TTC549 (cell line): Measurements from ENCODE around the gene CDIP1.

Experiments
- FAIRE-seq: peaks from 2 replicates; lab custom pipeline; 2012; peaks lifted over from hg19 to GRCh38; lab: Jason Lieb, UNC

CDIP1 gene

DNA sequence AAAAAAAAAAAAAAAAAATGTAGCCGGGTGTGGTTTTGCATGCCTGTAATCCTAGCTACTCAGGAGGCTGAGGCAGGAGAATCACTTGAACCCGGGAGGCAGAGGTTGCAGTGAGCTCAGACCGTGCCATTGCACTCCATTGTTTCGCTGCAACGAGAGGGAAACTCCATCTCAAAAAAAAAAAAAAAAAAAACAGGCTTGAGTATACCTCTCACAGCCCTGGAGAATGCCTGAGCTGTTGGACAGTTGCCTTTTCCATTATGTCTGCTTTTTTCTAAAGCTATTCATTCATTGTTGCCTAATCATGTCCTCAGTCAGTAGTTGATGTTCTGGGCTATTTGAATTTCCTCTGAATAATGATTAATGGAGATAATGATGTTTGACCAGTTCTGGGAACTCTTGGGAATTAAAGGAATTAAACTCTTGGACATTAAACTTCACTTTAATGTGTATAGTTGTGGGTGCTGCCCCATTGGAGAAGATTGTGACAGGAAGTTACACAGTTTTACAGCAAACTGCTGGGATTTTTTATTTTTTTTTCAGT lies 50.5 kb downstream of the CDIP1 start:
- no peak for FAIRE-seq

DNA sequence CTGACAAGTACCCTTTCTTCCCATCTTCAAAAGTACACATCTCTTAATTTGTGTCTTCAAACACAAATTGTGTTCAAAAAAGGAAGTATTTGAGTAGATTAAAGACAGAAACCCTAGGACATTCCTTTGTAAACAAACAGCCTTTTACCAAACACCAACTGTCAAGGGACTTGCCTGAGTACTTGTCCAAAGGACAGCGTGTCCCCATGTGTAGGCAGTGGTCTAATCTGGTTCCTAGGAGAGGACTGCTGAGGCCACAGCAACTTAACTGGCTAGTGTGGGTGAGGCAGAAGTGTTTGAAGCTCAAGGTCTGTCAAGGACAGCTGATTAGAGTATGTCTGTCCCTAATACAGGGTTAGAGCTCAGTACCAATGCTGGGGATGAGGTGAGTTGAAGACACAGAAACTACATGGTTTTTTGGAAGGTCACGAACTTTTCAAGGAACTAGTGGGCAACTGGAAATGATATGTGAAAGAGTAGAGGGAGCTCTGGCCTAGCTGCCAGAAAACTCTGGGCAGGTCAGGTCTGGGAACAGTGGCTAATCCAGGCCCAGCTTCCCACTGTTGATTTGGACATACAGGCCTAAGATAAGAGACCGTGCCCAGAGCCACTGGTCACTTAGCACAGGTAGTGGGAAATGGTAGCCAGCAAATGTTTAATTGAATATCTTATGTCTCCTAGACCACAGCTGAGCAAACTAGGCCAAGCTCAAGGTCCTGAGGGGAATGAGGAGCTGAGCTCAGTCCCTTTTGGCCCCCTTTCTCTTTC lies 52.3 kb downstream of the CDIP1 start:
- no peak for FAIRE-seq

- no peak for FAIRE-seq
Measured at GRCh38 chr16:4481963-4482362, 56.6 kb downstream of the CDIP1 start.

GRCh38 chr16:4481526-4481925 lies 57.0 kb downstream of the CDIP1 start:
- FAIRE-seq: no peak

DNA sequence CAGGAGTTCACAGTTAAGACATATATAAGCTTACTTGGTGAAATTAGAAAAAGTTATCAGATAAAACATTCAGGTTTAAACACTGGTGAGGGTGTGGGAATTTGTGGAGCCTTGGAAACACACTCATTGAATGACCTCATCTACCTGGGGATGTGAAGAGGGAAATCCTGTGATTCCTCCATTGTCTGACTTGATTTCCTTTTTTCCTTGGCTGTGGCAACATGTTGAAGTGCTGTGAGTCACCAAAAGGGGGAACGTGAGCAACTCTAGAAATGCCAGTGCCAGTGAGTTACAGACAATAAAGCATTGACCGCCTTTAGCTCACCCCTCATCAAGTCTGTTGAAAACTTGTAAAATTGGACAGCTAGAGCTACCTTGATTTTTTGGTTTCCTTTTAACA lies 60.6 kb downstream of the CDIP1 start:
- FAIRE-seq: no peak

GRCh38 chr16:4475880-4476788 lies 62.4 kb downstream of the CDIP1 start, which contains the start of gene HMOX2:
TSS of gene HMOX2 (plus strand) at chr16:4476398. CDS start at chr16:4505525, 29,127 bp downstream.
- no peak for FAIRE-seq

- FAIRE-seq: no peak
Measured at GRCh38 chr16:4474192-4474961, 64.2 kb downstream of the CDIP1 start, which contains the start of gene NMRAL1. TSS of gene NMRAL1 (minus strand) at chr16:4474625. CDS start at chr16:4474132, 493 bp downstream.

DNA sequence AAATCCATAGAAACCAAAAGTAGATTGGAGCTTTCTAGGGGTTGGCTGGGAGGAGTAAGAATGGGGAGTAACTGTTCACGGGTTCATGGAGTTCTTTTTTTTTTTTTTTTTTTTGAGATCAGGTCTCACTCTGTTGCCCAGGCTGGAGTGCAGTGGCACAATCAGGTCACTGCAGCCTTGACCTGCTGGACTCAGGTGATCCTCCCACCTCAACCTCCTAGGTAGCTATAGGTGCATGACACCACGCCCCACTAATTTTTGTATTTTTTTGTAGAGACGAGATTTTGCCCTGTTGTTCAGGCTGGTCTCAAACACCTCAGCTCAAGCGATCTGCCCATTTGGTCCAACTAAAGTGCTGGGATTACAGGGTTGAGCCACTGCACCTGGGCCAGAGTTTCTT lies 65.7 kb downstream of the CDIP1 start:
- FAIRE-seq: no peak

DNA sequence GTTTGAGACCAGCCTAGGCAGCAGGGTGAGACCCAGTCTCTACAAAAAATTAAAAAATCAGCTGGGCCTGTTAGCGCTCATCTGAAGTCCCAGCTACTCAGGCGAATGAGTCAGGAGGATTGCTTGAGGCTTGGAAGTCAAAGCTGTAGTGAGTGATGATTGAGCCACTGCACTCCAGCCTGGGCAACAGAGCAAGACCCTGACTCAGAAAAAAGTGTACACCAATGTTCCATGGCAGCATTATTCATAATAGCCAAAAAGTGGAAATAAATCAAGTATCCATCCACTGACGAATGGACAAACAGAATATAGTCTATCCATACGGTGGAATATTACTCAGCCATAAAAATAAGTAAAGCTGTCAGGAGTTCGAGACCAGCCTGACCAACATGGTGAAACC lies 66.7 kb downstream of the CDIP1 start:
- FAIRE-seq: no peak

DNA sequence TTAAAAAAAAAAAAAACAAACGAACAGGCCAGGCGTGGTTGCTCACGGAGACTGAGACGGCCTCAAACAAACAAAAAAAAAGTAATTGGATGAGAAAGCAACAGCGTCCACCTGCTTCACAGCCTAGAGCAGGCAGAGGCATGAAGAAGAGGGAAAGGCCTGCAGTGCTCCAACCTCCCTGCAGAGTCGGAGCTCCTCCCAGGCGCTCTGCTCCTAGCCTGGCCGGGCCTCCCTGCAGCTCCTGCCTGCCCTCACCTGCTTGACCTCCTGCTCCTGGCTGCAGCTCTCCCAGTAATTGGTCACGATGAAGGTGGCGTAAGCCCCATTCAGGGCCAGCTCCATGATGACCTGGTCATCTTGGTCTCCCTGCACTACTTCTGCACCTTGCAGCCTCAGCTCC lies 69.6 kb downstream of the CDIP1 start:
- no peak for FAIRE-seq

- FAIRE-seq: no peak
Measured at GRCh38 chr16:4467916-4468315, 70.7 kb downstream of the CDIP1 start.

- no peak for FAIRE-seq
Measured at GRCh38 chr16:4465977-4466779, 72.4 kb downstream of the CDIP1 start.

GRCh38 chr16:4463522-4464163 lies 74.9 kb downstream of the CDIP1 start:
- no peak for FAIRE-seq

GRCh38 chr16:4461250-4462085 lies 77.1 kb downstream of the CDIP1 start:
- no peak for FAIRE-seq

GRCh38 chr16:4460936-4461249 lies 77.7 kb downstream of the CDIP1 start:
- no peak for FAIRE-seq
